Keratinocyte (primary cell): ENCODE results near the gene AADACL2. TPM values are rescaled to one million over a fixed set of nuclear protein-coding genes. Genes with fewer than 3 reads are reported as not detected.

Experiments used
- DNase-seq: peaks from one replicate; pipeline ENCODE4 v3.0.0-alpha.2; 2011; ENCODE audit warnings: low read depth, missing footprints, low spot score
- FAIRE-seq: peaks from 2 replicates; lab custom pipeline; 2011; peaks lifted over from hg19 to GRCh38; lab: Jason Lieb, UNC
- H2AFZ ChIP-seq: 2 replicates; pipeline ENCODE4 v1.6.0; 2012; ENCODE audit warnings: low read length, control low read depth, inconsistent platforms; ENCODE audit not compliant: control insufficient read depth
- H3K27ac ChIP-seq: 2 replicates; pipeline ENCODE4 v1.5.1; 2011; ENCODE audit warnings: low read length; ENCODE audit not compliant: control insufficient read depth, insufficient read depth
- H3K27me3 ChIP-seq: 3 replicates; pipeline ENCODE4 v1.6.0; 2011; ENCODE audit warnings: low read length; ENCODE audit not compliant: control insufficient read depth, insufficient read depth; ENCODE audit errors: extremely low read depth
- H3K36me3 ChIP-seq, 2 experiments: 2 replicates in 1 of 2; 3 replicates in 1 of 2; pipeline ENCODE4 v1.5.1; 2011; ENCODE audit warnings: low read length in 2 of 2, mild to moderate bottlenecking in 1 of 2; ENCODE audit not compliant: control insufficient read depth in 2 of 2, insufficient read depth in 2 of 2; ENCODE audit errors: extremely low read depth in 1 of 2
- H3K4me1 ChIP-seq: 3 replicates; pipeline ENCODE4 v1.5.1; 2011; ENCODE audit warnings: low read length; ENCODE audit not compliant: control insufficient read depth, insufficient read depth; ENCODE audit errors: extremely low read depth
- H3K4me2 ChIP-seq: 3 replicates; pipeline ENCODE4 v1.6.0; 2011; ENCODE audit warnings: low read depth, low read length; ENCODE audit not compliant: control insufficient read depth, insufficient read depth; ENCODE audit errors: extremely low read depth
- H3K4me3 ChIP-seq, 3 experiments: fragments of 200-600 bp in 1 of 3; sonication (generic) in 1 of 3; 2 replicates in 2 of 3; 3 replicates in 1 of 3; pipeline ENCODE4 v1.5.1; 2011 to 2016; ENCODE audit warnings: low read length in 3 of 3, mild to moderate bottlenecking in 3 of 3, control low read depth in 2 of 3, inconsistent platforms in 1 of 3, low read depth in 1 of 3, mixed read lengths in 1 of 3, mixed run types in 1 of 3, moderate library complexity in 1 of 3; ENCODE audit not compliant: control insufficient read depth in 2 of 3, insufficient read depth in 2 of 3; ENCODE audit errors: extremely low read depth in 1 of 3
- H3K79me2 ChIP-seq: 2 replicates; pipeline ENCODE4 v1.6.0; 2012; ENCODE audit warnings: low read length; ENCODE audit not compliant: control insufficient read depth, insufficient read depth
- H3K9ac ChIP-seq: 3 replicates; pipeline ENCODE4 v1.6.0; 2011; ENCODE audit warnings: low read length; ENCODE audit not compliant: control insufficient read depth, insufficient read depth; ENCODE audit errors: extremely low read depth
- H3K9me1 ChIP-seq: 3 replicates; pipeline ENCODE4 v1.6.0; 2011; ENCODE audit warnings: low read length; ENCODE audit not compliant: control insufficient read depth, insufficient read depth; ENCODE audit errors: extremely low read depth
- H3K9me3 ChIP-seq: 2 replicates; pipeline ENCODE4 v1.5.1; 2012; ENCODE audit warnings: low read depth, low read length; ENCODE audit not compliant: control insufficient read depth
- H4K20me1 ChIP-seq: 3 replicates; pipeline ENCODE4 v1.6.0; 2011; ENCODE audit warnings: low read length; ENCODE audit not compliant: control insufficient read depth, insufficient read depth; ENCODE audit errors: extremely low read depth
- CTCF ChIP-seq, 3 experiments: IDR thresholded peaks in 1 of 3; conservative IDR thresholded peaks in 1 of 3; optimal IDR thresholded peaks in 1 of 3; 2 replicates in 2 of 3; 3 replicates in 1 of 3; pipeline versions ENCODE3 to v1.5.1; 2011; ENCODE audit warnings: low read length in 3 of 3, mild to moderate bottlenecking in 3 of 3, moderate library complexity in 2 of 3, control low read depth in 1 of 3, inconsistent platforms in 1 of 3; ENCODE audit not compliant: insufficient read depth in 2 of 3; ENCODE audit errors: extremely low read depth in 1 of 3
- EZH2 ChIP-seq: IDR thresholded peaks from one replicate; pipeline ENCODE4 v1.6.1; 2012; ENCODE audit warnings: inconsistent platforms, mild to moderate bottlenecking, low read length, moderate library complexity
- dilution Hi-C: fragments of 300-500 bp; cut with MboI; formaldehyde crosslinking; loops from one replicate; pipeline ENCODE4 v1.7.0; 2020; ENCODE audit warnings: low sequenced_read_pairs; ENCODE audit not compliant: extremely low pct_ligation_motif_present
- polyA plus RNA-seq, 5 experiments: library from polyadenylated mRNA; depleted of rRNA in 3 of 5; stranded (reverse) in 3 of 5; stranded (forward) in 1 of 5; unstranded in 1 of 5; fragments of >200 nt; gene quantifications; 1 replicate in 1 of 5; 2 replicates in 3 of 5; 3 replicates in 1 of 5; pipeline versions ENCODE4 v1.2.1 to v1.2.3, GENCODE V29; 2011 to 2012; ENCODE audit warnings: missing spikeins in 2 of 5, low read depth in 1 of 5, low replicate concordance in 1 of 5

The AADACL2 gene
- polyA plus RNA-seq, 1 donor (not counting 4 experiments of a cell fraction or from before 2014, with no cell fraction given), result 0.38 TPM

GRCh38 chr3:151740581-151740980 lies 6.9 kb downstream of the AADACL2 start:
- no peak overlapping the region for H2AFZ ChIP-seq
- no peak overlapping the region for H3K9ac ChIP-seq
- H4K20me1 ChIP-seq, result no peaks in the 10 kb centered on the region
- H3K79me2 ChIP-seq, result no peaks in the 10 kb centered on the region
- no peak for TF ChIP-seq CTCF (optimal IDR thresholded peaks at IDR 0.05 in 1 of 3, IDR thresholded peaks at IDR 0.05 in 1 of 3, conservative IDR thresholded peaks at IDR 0.05 in 1 of 3; ENCODE audit: extremely low read depth in 1 of 3, insufficient read depth in 2 of 3, low read length in 3 of 3)
- no peak for TF ChIP-seq EZH2
- dilution Hi-C loops, result no loop called here
- no peaks in the 10 kb centered on the region for H3K9me3 ChIP-seq
- no peaks in the 10 kb centered on the region for H3K4me1 ChIP-seq
- H3K27me3 ChIP-seq, result no peaks in the 10 kb centered on the region
- no peaks in the 10 kb centered on the region for H3K36me3 ChIP-seq
- FAIRE-seq, result no peak
- H3K4me2 ChIP-seq, result no peak overlapping the region
- no peaks in the 10 kb centered on the region for H3K9me1 ChIP-seq
- no peak overlapping the region for H3K4me3 ChIP-seq
- no peak for DNase-seq
- H3K27ac ChIP-seq, result no peak overlapping the region

- Histone ChIP-seq H3K9me1 (no peaks in the 10 kb centered on the region), H3K36me3 (no peaks in the 10 kb centered on the region), H4K20me1 (no peaks in the 10 kb centered on the region), H3K79me2 (no peaks in the 10 kb centered on the region), H3K9ac (no peak overlapping the region), H3K27me3 (no peaks in the 10 kb centered on the region), H3K4me2 (no peak overlapping the region), H2AFZ (no peak overlapping the region), H3K4me1 (no peaks in the 10 kb centered on the region), H3K9me3 (no peaks in the 10 kb centered on the region), H3K4me3 (no peak overlapping the region), H3K27ac (no peak overlapping the region)
- no peak for TF ChIP-seq CTCF (optimal IDR thresholded peaks at IDR 0.05 in 1 of 3, IDR thresholded peaks at IDR 0.05 in 1 of 3, conservative IDR thresholded peaks at IDR 0.05 in 1 of 3; ENCODE audit: extremely low read depth in 1 of 3, insufficient read depth in 2 of 3, low read length in 3 of 3)
- TF ChIP-seq EZH2, result no peak
- DNase-seq (no peak), FAIRE-seq (no peak)
- dilution Hi-C loops, result no loop called here
These were observed 10.1 kb downstream of the AADACL2 start for GRCh38 chr3:151743855-151744254.
